ENCODE measurements around the gene SFRP4. TPM values are rescaled to one million over a fixed set of nuclear protein-coding genes. Genes with fewer than 3 reads are reported as not detected.
A peak's percentile ranks its signal among the peaks of the same experiment; 100 is the strongest.

SFRP4 gene
- total and polyA plus RNA-seq, 7 experiments from 2014 or later = not detected

- H3K4me1 Mint-ChIP-seq = peaks cover 5 to 34% (median 20%) of the 10 kb centered on the region in 7 donors
- CTCF ChIA-PET = no interaction called here
- H3K4me3 ChIP-seq (ENCODE audit: low read length) = no peak overlapping the region
- no peak overlapping the region for H3K27ac ChIP-seq (ENCODE audit: low read depth, low read length)
- H3K4me3 Mint-ChIP-seq = no peak overlapping the region
- H3K4me1 ChIP-seq (ENCODE audit: control insufficient read depth in 2 of 2, insufficient read depth in 2 of 2, low read length in 2 of 2) = no peaks in the 10 kb centered on the region
- peaks cover 0 to 11% of the 10 kb centered on the region in 2 donors for H3K27me3 ChIP-seq (ENCODE audit: control insufficient read depth in 2 of 2, insufficient read depth in 2 of 2, low read length in 2 of 2)
- ATAC-seq = no peak
- no peak for DNase-seq
- H3K36me3 Mint-ChIP-seq = peaks cover 0 to 18% (median 0%) of the 10 kb centered on the region in 5 donors
- POLR2A ChIA-PET = interaction anchor here (0.6 kb wide), 1 partner anchor 195 kb away, joined by 3 read pairs; no protein-coding TSS in a partner anchor
- H3K27me3 Mint-ChIP-seq = peaks cover 63 to 80% (median 72%) of the 10 kb centered on the region in 5 donors
- H3K27ac Mint-ChIP-seq = no peak overlapping the region
- peaks cover 0 to 9% (median 0%) of the 10 kb centered on the region in 11 donors for H3K9me3 Mint-ChIP-seq
- H3K9me3 ChIP-seq (ENCODE audit: control insufficient read depth in 2 of 3, low read length in 3 of 3) = no peaks in the 10 kb centered on the region
- intact Hi-C loops (cut with micrococcal nuclease) = loop anchor here in 1 of 2 donors (5.0 kb wide), 1 partner anchor 304 kb away; no protein-coding TSS in a partner anchor
- no peaks in the 10 kb centered on the region for H3K36me3 ChIP-seq (ENCODE audit: control insufficient read depth in 2 of 3, insufficient read depth in 3 of 3, low read length in 3 of 3)
Observed at GRCh38 chr7:37918526-37918925, 1.9 kb upstream of the SFRP4 start.

GRCh38 chr7:37916017-37916672 lies 472 bp downstream of the SFRP4 start:
- Histone ChIP-seq H3K36me3 (ENCODE audit: control insufficient read depth in 2 of 3, insufficient read depth in 3 of 3, low read length in 3 of 3) (no peaks in the 10 kb centered on the region), H3K4me3 (ENCODE audit: low read length) (no peak overlapping the region), H3K4me1 (ENCODE audit: control insufficient read depth in 2 of 2, insufficient read depth in 2 of 2, low read length in 2 of 2) (no peaks in the 10 kb centered on the region), H3K27me3 (ENCODE audit: control insufficient read depth in 2 of 2, insufficient read depth in 2 of 2, low read length in 2 of 2) (peaks cover 0 to 7% of the 10 kb centered on the region in 2 donors), H3K9me3 (ENCODE audit: control insufficient read depth in 2 of 3, low read length in 3 of 3) (no peaks in the 10 kb centered on the region), H3K27ac (ENCODE audit: low read depth, low read length) (no peak overlapping the region)
- Mint-ChIP-seq H3K4me3 (peak overlapping the region in 8 of 10 donors; percentile 7 to 73 (median 49)), H3K27me3 (peaks cover 63 to 77% (median 69%) of the 10 kb centered on the region in 5 donors), H3K36me3 (peaks cover 0 to 12% (median 0%) of the 10 kb centered on the region in 5 donors), H3K27ac (no peak overlapping the region), H3K4me1 (peaks cover 5 to 29% (median 15%) of the 10 kb centered on the region in 7 donors), H3K9me3 (peaks cover 0 to 5% (median 0%) of the 10 kb centered on the region in 11 donors)
- ATAC-seq = no peak
- DNase-seq = no peak
- intact Hi-C loops (cut with micrococcal nuclease) = loop anchor here in 1 of 2 donors (5.0 kb wide), 1 partner anchor 306 kb away; no protein-coding TSS in a partner anchor
- POLR2A ChIA-PET = no interaction called here
- CTCF ChIA-PET = no interaction called here

GRCh38 chr7:37915438-37915837 lies 1.2 kb downstream of the SFRP4 start:
- Histone ChIP-seq H3K4me1 (ENCODE audit: control insufficient read depth in 2 of 2, insufficient read depth in 2 of 2, low read length in 2 of 2) (no peaks in the 10 kb centered on the region), H3K4me3 (ENCODE audit: low read length) (no peak overlapping the region), H3K27me3 (ENCODE audit: control insufficient read depth in 2 of 2, insufficient read depth in 2 of 2, low read length in 2 of 2) (peaks cover 0 to 7% of the 10 kb centered on the region in 2 donors), H3K9me3 (ENCODE audit: control insufficient read depth in 2 of 3, low read length in 3 of 3) (no peaks in the 10 kb centered on the region), H3K36me3 (ENCODE audit: control insufficient read depth in 2 of 3, insufficient read depth in 3 of 3, low read length in 3 of 3) (no peaks in the 10 kb centered on the region), H3K27ac (ENCODE audit: low read depth, low read length) (no peak overlapping the region)
- ATAC-seq (no peak), DNase-seq (no peak)
- CTCF ChIA-PET = no interaction called here
- intact Hi-C loops (cut with micrococcal nuclease) = loop anchor here in 1 of 2 donors (5.0 kb wide), 1 partner anchor 307 kb away; no protein-coding TSS in a partner anchor
- peaks cover 0 to 5% (median 0%) of the 10 kb centered on the region in 11 donors for H3K9me3 Mint-ChIP-seq
- H3K27me3 Mint-ChIP-seq = peaks cover 66 to 80% (median 74%) of the 10 kb centered on the region in 5 donors
- H3K4me3 Mint-ChIP-seq = peak overlapping the region in 1 of 10 donors; percentile 51
- H3K4me1 Mint-ChIP-seq = peaks cover 4 to 27% (median 13%) of the 10 kb centered on the region in 7 donors
- POLR2A ChIA-PET = no interaction called here
- no peak overlapping the region for H3K27ac Mint-ChIP-seq
- H3K36me3 Mint-ChIP-seq = peaks cover 0 to 11% (median 0%) of the 10 kb centered on the region in 5 donors

- no peak overlapping the region for H3K4me3 ChIP-seq (ENCODE audit: low read length)
- H3K36me3 Mint-ChIP-seq = no peaks in the 10 kb centered on the region
- ATAC-seq (no peak), DNase-seq (no peak)
- no peaks in the 10 kb centered on the region for H3K9me3 Mint-ChIP-seq
- peaks cover 0 to 7% of the 10 kb centered on the region in 2 donors for H3K27me3 ChIP-seq (ENCODE audit: control insufficient read depth in 2 of 2, insufficient read depth in 2 of 2, low read length in 2 of 2)
- intact Hi-C loops (cut with micrococcal nuclease) = no loop called here
- CTCF ChIA-PET = no interaction called here
- H3K27ac ChIP-seq (ENCODE audit: low read depth, low read length) = no peak overlapping the region
- H3K4me1 Mint-ChIP-seq = peaks cover 0 to 22% (median 12%) of the 10 kb centered on the region in 7 donors
- POLR2A ChIA-PET = no interaction called here
- H3K27me3 Mint-ChIP-seq = peaks cover 46 to 56% (median 51%) of the 10 kb centered on the region in 5 donors
- H3K4me1 ChIP-seq (ENCODE audit: control insufficient read depth in 2 of 2, insufficient read depth in 2 of 2, low read length in 2 of 2) = no peaks in the 10 kb centered on the region
- no peak overlapping the region for H3K27ac Mint-ChIP-seq
- no peak overlapping the region for H3K4me3 Mint-ChIP-seq
- no peaks in the 10 kb centered on the region for H3K9me3 ChIP-seq (ENCODE audit: control insufficient read depth in 2 of 3, low read length in 3 of 3)
- H3K36me3 ChIP-seq (ENCODE audit: control insufficient read depth in 2 of 3, insufficient read depth in 3 of 3, low read length in 3 of 3) = no peaks in the 10 kb centered on the region
Observed at GRCh38 chr7:37912756-37913155, 3.9 kb downstream of the SFRP4 start.

GRCh38 chr7:37908221-37908788 lies 8.3 kb downstream of the SFRP4 start:
- Mint-ChIP-seq H3K36me3 (no peaks in the 10 kb centered on the region), H3K27ac (no peak overlapping the region), H3K4me3 (no peak overlapping the region), H3K9me3 (no peaks in the 10 kb centered on the region), H3K4me1 (no peaks in the 10 kb centered on the region), H3K27me3 (peaks cover 23 to 32% (median 26%) of the 10 kb centered on the region in 5 donors)
- H3K27ac ChIP-seq (ENCODE audit: low read depth, low read length) = no peak overlapping the region
- no peaks in the 10 kb centered on the region for H3K9me3 ChIP-seq (ENCODE audit: control insufficient read depth in 2 of 3, low read length in 3 of 3)
- intact Hi-C loops (cut with micrococcal nuclease) = loop anchor here in 1 of 2 donors (10.0 kb wide), 1 partner anchor 466 kb away; no protein-coding TSS in a partner anchor
- no peaks in the 10 kb centered on the region for H3K27me3 ChIP-seq (ENCODE audit: control insufficient read depth in 2 of 2, insufficient read depth in 2 of 2, low read length in 2 of 2)
- ATAC-seq (no peak), DNase-seq (no peak)
- H3K4me1 ChIP-seq (ENCODE audit: control insufficient read depth in 2 of 2, insufficient read depth in 2 of 2, low read length in 2 of 2) = no peaks in the 10 kb centered on the region
- H3K4me3 ChIP-seq (ENCODE audit: low read length) = no peak overlapping the region
- CTCF ChIA-PET = no interaction called here
- POLR2A ChIA-PET = no interaction called here
- no peaks in the 10 kb centered on the region for H3K36me3 ChIP-seq (ENCODE audit: control insufficient read depth in 2 of 3, insufficient read depth in 3 of 3, low read length in 3 of 3)

GRCh38 chr7:37901890-37902524 lies 14.6 kb downstream of the SFRP4 start:
- H3K4me1 ChIP-seq (ENCODE audit: control insufficient read depth in 2 of 2, insufficient read depth in 2 of 2, low read length in 2 of 2) = no peaks in the 10 kb centered on the region
- intact Hi-C loops (cut with micrococcal nuclease) = loop anchor here in 1 of 2 donors (10.0 kb wide), 1 partner anchor 473 kb away; no protein-coding TSS in a partner anchor

More at GRCh38 chr7:37901890-37902524, 14.6 kb downstream of the SFRP4 start:
- H3K36me3 Mint-ChIP-seq = no peaks in the 10 kb centered on the region
- Histone ChIP-seq H3K27me3 (ENCODE audit: control insufficient read depth in 2 of 2, insufficient read depth in 2 of 2, low read length in 2 of 2) (no peaks in the 10 kb centered on the region), H3K9me3 (ENCODE audit: control insufficient read depth in 2 of 3, low read length in 3 of 3) (no peaks in the 10 kb centered on the region), H3K4me3 (ENCODE audit: low read length) (no peak overlapping the region), H3K36me3 (ENCODE audit: control insufficient read depth in 2 of 3, insufficient read depth in 3 of 3, low read length in 3 of 3) (no peaks in the 10 kb centered on the region), H3K27ac (ENCODE audit: low read depth, low read length) (no peak overlapping the region)
- no peak overlapping the region for H3K4me3 Mint-ChIP-seq
- ATAC-seq (no peak), DNase-seq (no peak)
- peaks cover 5 to 17% (median 9%) of the 10 kb centered on the region in 5 donors for H3K27me3 Mint-ChIP-seq
- ChIA-PET CTCF (interaction anchor here (0.6 kb wide), 2 partner anchors 465 to 466 kb away, joined by 3 read pairs; no protein-coding TSS in a partner anchor), POLR2A (no interaction called here)
- peaks cover 0 to 3% (median 0%) of the 10 kb centered on the region in 11 donors for H3K9me3 Mint-ChIP-seq
- H3K4me1 Mint-ChIP-seq = no peaks in the 10 kb centered on the region
- H3K27ac Mint-ChIP-seq = no peak overlapping the region

Measured in naive thymus-derived CD4-positive, alpha-beta T cell (primary cell).